SW480 (cell line): ENCODE measurements around the gene ALG14.
"Not testable (repeated sequence)": the region's sequence is repeated elsewhere in the genome, so short reads cannot be mapped to it uniquely, and the experiment has no call there.

ENCODE experiments used
- DNase-seq: peaks from one replicate; pipeline ENCODE4 v3.0.0-alpha.2; 2016; ENCODE audit warnings: low spot score

The ALG14 gene

DNA sequence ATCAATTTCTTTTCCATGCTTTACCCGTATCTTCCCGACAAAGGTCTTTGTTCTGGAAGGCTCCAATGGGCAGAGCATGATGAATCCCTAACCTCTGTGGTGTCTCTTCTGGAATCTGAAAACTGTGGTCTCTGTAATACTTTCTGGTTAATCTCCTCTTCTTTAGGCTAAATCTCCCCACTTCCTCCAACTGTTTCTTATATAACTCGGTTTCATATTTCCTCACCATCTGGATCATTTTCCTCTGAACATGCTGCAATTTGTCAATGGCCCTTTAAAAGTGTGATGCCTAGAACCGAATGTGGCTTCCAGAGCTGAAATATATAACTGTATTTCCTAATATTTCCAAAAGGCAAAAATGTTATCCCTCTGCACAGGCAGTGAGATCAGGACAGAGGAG is 66.1 kb downstream of the ALG14 start:
- no peak for DNase-seq

DNA sequence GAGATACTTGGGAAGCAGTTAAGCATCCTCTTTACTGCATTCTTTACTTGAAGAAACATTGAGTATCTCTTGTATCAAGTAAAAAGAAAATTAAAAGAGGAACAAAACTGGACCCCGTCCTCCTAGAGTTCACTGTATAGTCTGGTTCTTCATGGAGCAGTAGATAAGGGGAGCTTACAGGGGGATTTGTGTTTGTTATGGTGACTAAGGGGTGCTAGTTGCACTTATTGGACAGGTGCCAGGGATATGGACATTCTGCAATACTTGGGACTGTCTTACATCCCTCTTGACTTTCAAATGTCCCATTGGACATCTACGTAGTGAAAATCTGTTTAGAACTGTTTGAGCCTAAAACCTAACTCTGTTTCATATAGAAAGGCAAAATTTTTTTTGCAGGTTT is 67.2 kb downstream of the ALG14 start:
- DNase-seq: no peak

GRCh38 chr1:95004013-95004412 is 68.7 kb downstream of the ALG14 start:
- no peak for DNase-seq

- no peak for DNase-seq
Measured at GRCh38 chr1:95003433-95003738, 69.4 kb downstream of the ALG14 start.

GRCh38 chr1:95002540-95003432 is 70.0 kb downstream of the ALG14 start:
- DNase-seq: no peak

DNA sequence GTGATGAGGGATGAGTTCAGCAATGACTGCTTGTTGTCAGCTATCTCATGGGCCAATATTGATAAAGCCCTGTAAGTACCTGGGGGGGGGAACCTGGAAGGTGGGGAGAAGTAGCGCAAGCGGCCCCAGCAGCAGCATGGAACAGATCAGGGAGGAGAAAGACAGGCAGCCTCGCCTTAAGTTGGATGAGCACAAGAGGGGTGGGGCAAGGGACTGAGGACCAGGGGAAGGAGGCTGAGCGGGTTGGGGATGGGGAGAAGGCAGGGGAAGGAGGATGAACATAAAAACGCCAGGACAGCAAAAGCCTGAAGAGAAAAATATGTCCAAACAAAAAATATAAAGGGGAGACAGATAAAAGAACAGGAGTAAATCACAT is 70.6 kb downstream of the ALG14 start:
- no peak for DNase-seq

DNA sequence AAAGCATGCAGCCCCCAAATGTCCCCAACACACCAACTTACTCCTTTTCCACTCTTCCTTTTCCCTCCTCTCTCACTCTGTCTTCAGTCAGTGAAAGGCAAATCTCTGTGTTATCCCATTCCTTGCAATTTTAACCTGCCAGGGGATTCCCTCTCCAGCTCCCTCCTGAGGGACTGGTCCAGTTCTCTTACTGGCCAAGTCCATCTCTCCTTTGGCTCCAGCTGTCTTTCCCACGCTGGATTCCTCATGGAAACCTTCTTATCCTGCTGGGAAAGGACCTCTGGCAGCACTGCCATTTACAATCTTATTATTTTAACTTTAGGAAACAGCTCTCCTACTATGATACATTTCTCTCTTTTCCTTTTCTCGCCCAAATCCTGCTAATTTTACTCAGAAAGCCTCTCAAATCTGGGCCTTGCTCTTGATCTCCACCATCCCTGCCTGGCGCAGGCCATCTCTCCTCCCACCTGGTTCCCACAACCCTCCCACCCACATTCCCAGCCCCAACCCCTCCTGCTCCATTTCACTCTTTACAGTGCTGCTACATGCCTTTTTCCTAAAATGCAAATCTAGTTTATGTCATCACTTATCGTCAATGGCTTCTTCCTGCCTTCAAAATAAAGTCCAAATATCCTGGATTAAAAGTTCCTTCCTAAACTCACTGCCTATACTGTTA is 73.2 kb downstream of the ALG14 start:
- DNase-seq: no peak

DNA sequence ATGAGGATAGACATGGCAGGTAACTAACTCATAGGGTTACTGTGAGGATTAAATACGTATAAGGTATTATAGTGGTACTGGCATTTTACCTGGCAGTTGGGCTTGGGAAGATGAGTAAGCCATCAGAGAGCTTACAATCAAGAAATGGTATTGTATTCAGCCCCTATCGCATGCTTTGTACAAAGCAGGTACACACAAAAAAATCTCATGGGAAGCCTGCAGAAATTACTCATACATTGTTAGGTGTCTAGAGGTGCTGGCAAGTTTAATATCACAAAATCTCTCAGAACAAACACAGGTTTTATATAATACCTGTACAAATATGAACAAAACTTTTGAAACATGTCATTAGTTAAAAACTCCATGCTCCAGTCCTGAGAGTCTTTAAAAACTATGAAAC is 74.0 kb downstream of the ALG14 start:
- no peak for DNase-seq

DNA sequence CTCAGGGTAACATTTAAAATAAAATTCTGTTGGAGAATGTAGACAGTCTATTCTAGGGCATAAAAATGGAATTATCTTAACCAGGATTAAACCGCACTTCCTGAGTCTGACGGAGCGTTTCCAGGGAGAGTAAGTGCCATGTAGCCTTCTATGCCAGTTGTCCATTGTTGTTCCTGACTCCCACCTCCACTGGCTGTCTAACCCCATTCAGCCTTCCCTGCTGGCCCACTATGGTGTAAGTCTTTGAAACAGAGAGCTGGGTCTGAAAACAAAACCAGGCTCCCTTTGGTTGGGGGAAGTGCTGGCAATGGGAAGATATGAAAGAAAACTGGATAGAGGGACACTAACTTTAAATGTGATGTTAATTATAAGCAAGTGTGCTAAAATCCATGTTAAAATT is 74.6 kb downstream of the ALG14 start:
- DNase-seq: no peak

- DNase-seq: not testable (repeated sequence)
Measured at GRCh38 chr1:94995536-94995935, 77.2 kb downstream of the ALG14 start.

DNA sequence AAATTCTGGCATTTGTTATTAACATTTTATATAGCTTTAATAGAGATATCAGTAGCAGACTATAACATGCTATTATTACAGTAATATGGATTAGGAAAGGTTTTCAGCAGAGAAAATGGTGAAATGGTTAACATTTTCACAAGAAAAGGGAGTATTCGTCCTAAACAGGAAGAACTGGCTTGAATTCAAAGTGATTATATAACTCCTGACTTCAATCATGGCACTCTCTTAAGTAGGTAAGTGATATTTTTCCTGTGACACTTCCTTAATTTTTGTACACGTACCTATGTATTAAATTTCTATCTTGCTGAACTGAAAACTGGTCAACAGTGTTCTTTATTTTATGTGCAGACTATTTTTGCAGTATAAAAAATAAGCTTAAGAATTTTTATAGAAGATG is 77.9 kb downstream of the ALG14 start:
- DNase-seq: no peak

DNA sequence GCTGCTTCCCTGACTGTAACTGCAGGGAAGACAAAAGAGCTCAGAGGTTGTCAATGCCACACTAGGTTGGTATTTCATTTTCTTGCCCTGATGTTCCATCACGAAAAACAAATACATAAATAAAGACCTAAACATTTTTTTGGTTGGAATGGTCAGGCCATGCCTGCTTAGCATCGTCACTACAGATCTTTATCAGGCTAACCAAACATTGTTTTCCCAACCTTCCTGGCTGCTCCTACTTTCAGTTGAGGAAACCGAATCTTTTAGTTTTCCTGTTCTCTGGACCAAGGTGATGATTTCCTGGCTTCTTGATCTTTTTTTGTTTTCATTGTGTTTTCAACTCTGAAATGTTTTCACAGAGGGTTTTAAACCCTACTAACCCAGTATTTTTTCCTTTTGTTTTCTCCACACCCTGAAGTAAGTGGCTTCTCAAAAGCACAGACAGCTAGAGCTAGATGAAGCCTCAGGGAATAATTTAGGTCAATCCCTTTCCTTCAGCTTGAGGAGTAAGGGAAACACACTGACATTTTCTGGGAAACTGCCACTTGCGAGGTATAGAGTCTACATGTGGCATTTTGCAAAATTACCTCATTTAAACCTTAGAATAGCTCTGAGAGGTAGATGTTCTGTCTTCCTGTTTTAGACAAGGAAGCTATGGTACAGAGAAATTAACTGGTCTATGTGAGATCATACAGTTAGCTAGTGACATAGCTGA is 78.7 kb downstream of the ALG14 start:
- no peak for DNase-seq

- no peak for DNase-seq
Measured at GRCh38 chr1:94992863-94993563, 79.7 kb downstream of the ALG14 start.

DNA sequence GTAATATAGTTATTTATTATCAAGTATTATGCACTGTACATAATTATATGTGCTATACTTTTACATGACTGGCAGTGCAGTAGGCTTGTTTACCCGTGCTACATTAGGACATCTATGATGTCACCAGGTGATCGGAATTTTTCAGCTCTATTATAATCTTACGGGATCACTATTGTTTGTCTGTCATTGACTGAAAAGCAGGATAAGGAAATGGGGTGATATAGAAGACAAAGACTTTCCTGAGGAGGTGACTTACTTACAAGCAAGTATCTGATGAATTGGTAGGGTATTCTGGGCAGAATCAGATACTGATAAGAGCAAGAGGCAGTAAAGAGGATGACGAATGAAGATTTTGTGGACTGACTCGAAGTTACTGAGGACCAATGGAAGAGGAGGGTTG is 80.6 kb downstream of the ALG14 start:
- DNase-seq: no peak

- no peak for DNase-seq
Measured at GRCh38 chr1:94989911-94990473, 82.8 kb downstream of the ALG14 start.

DNA sequence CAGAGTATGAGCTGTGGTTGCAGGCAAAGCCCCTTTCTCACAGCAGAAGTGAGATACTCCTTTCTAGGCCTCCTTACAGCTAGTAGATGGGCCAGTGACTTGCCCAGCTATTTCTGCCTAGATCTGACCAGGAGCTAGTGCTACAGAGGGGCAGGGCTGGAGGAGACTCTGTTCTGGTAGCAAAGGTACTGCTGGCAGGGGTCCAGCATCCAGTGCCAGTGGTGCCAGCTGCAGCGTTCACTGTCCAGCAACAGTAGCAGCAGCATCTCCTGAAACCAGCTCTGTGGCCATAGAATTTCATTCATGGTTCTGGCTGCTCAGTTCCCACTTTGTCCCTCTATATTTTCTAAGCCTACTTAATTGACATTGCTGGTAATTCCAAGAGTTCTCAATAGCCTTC is 83.4 kb downstream of the ALG14 start:
- no peak for DNase-seq

- no peak for DNase-seq
Measured at GRCh38 chr1:94988356-94988755, 84.4 kb downstream of the ALG14 start.

DNA sequence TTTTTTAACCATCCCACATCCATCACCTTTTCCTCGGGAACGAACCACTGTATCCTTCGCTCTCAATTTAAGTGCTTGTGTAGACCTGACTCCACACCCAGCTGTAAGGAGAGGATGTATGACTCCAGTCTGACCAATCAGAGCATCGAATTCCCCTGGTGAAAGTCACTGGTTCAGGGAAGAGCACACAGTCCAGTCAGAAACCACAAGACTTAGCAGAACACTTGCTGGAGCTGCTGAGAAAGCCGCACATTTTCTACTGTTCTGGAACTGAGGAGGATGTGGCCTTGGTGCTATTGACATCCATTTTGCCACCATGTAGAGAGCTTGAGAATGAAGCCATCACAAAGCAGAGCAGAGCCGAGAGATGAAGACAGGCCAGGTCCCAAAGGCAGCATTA is 86.0 kb downstream of the ALG14 start:
- no peak for DNase-seq

- no peak for DNase-seq
Measured at GRCh38 chr1:94983171-94983739, 89.5 kb downstream of the ALG14 start.

GRCh38 chr1:94982398-94982797 is 90.4 kb downstream of the ALG14 start:
- no peak for DNase-seq

DNA sequence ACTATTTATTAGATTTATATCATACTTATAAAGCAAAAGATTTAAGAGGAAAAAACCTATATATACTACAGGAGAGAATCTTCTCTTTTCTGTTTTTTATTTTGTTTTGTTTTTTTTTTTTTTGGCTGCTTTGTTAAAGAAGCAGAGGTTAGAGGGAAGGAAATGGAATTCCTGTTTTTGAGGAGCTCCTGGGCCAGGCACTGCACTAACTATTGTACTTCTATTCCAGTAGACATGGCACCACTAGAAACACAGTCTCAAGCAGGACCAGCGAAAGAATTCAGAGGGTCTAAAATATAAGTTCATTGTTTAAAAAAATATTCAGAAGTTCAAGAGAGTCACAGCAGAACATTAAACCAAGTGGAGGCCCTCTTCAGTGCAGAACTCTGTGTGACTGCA is 91.2 kb downstream of the ALG14 start:
- no peak for DNase-seq
